Measurements from ENCODE around the gene SPOUT1.
"Not testable (repeated sequence)": the region's sequence is repeated elsewhere in the genome, so short reads cannot be mapped to it uniquely, and the experiment has no call there.

GRCh38 chr9:128854454-128854853, 24.9 kb upstream of the SPOUT1 start:
- not testable (repeated sequence) for TF ChIP-seq EZH2 (IDR thresholded peaks at IDR 0.05; ENCODE audit: borderline replicate concordance, low read depth, low read length, poor library complexity, severe bottlenecking); CTCF (conservative IDR thresholded peaks at IDR 0.05; ENCODE audit: low read depth, low read length)
